OCI-LY7 (cell line): Measurements from ENCODE around the gene NCS1. TPM values are rescaled to one million over a fixed set of nuclear protein-coding genes. Genes with fewer than 3 reads are reported as not detected.

Source experiments
- BruUV-seq: library from RNA; stranded (reverse); fragments of 400-500 nt; replicated peaks from 2 replicates; lab custom pipeline; 2021; lab: Mats Ljungman, UMichigan
- CTCF ChIA-PET: fragments of 300-600 bp; sonication (Branson Sonifier 250); formaldehyde crosslinking; loops from one replicate; lab custom pipeline; 2022; ENCODE audit warnings: antibody characterized with exemption; ENCODE audit not compliant: unreplicated experiment; lab: Charles Lee
- POLR2A ChIA-PET: fragments of 300-600 bp; sonication (Branson Sonifier 250); formaldehyde crosslinking; loops from one replicate; lab custom pipeline; 2022; ENCODE audit warnings: antibody characterized with exemption; lab: Charles Lee
- DNase-seq: peaks from one replicate; pipeline ENCODE4 v3.0.0-alpha.2; 2015; ENCODE audit warnings: low spot score
- H2AFZ ChIP-seq: fragments of 200-600 bp; sonication (generic), shearing (Covaris generic); 2 replicates; pipeline ENCODE4 v1.6.1; 2014; ENCODE audit warnings: mild to moderate bottlenecking, antibody characterized with exemption, low read length, moderate library complexity
- H3K27ac ChIP-seq: fragments of 200-600 bp; sonication (generic); 2 replicates; pipeline ENCODE4 v1.5.1; 2014; ENCODE audit warnings: mixed run types, low read depth, mild to moderate bottlenecking, moderate library complexity, low read length, inconsistent platforms; ENCODE audit not compliant: poor library complexity, severe bottlenecking
- H3K36me3 ChIP-seq: fragments of 200-600 bp; sonication (generic); 2 replicates; pipeline ENCODE4 v1.6.1; 2014; ENCODE audit warnings: mild to moderate bottlenecking, antibody characterized with exemption, low read length, moderate library complexity, mixed read lengths; ENCODE audit not compliant: insufficient read depth
- H3K4me1 ChIP-seq: fragments of 200-600 bp; sonication (generic); 2 replicates; pipeline ENCODE4 v1.5.1; 2014; ENCODE audit warnings: mild to moderate bottlenecking, low read length; ENCODE audit not compliant: insufficient read depth, poor library complexity, severe bottlenecking
- H3K4me2 ChIP-seq: fragments of 200-600 bp; sonication (generic); 2 replicates; pipeline ENCODE4 v1.6.1; 2014; ENCODE audit warnings: mild to moderate bottlenecking, low read length
- H3K4me3 ChIP-seq: fragments of 200-600 bp; sonication (generic); 2 replicates; pipeline ENCODE4 v1.5.1; 2014; ENCODE audit warnings: mild to moderate bottlenecking, low read depth, low read length; ENCODE audit not compliant: poor library complexity, severe bottlenecking
- H3K79me2 ChIP-seq: fragments of 200-600 bp; sonication (generic); 2 replicates; pipeline ENCODE4 v1.6.1; 2016; ENCODE audit warnings: low read depth, mild to moderate bottlenecking, low read length, moderate library complexity, mixed read lengths; ENCODE audit not compliant: insufficient read depth
- H3K9me2 ChIP-seq: fragments of 200-600 bp; sonication (generic); 2 replicates; pipeline ENCODE4 v1.6.1; 2016; ENCODE audit warnings: mild to moderate bottlenecking, low read length, mixed read lengths; ENCODE audit not compliant: insufficient read depth
- H3K9me3 ChIP-seq: fragments of 200-600 bp; sonication (generic); 2 replicates; pipeline ENCODE4 v1.6.1; 2014; ENCODE audit warnings: mild to moderate bottlenecking, mixed run types, low read length, mixed read lengths
- H4K20me1 ChIP-seq: fragments of 200-600 bp; sonication (generic); 2 replicates; pipeline ENCODE4 v1.6.1; 2014; ENCODE audit warnings: mild to moderate bottlenecking, antibody characterized with exemption, low read length, moderate library complexity, mixed read lengths; ENCODE audit not compliant: insufficient read depth
- EZH2phosphoT487 ChIP-seq: fragments of 200-600 bp; sonication (generic); IDR thresholded peaks from 2 replicates; pipeline ENCODE4 v1.6.1; 2018; ENCODE audit warnings: low read depth, borderline replicate concordance, mild to moderate bottlenecking, mixed run types, antibody characterized with exemption, low read length, moderate library complexity, mixed read lengths
- intact Hi-C: fragments of 100-400 bp; cut with micrococcal nuclease; formaldehyde crosslinking; loops from one replicate; pipeline ENCODE4 v1.10.0; 2022; ENCODE audit not compliant: unreplicated experiment
- total RNA-seq, 2 experiments: library from RNA; depleted of rRNA in 1 of 2; stranded (reverse); fragments of >200 nt in 1 of 2; shearing (Covaris generic) in 1 of 2; gene quantifications; 2 replicates each; pipeline ENCODE4 v1.2.3, GENCODE V29; 2014 to 2022
- TF ChIP-seq, protein P1 (sequence below): fragments of 200-600 bp; sonication (generic); conservative IDR thresholded peaks from 2 replicates; pipeline ENCODE4 v1.5.1; 2014; ENCODE audit warnings: mild to moderate bottlenecking, antibody characterized with exemption, low read length, moderate library complexity, mixed read lengths

NCS1 gene
- total RNA-seq, 2 experiments from 2014 or later, result not detected

DNA sequence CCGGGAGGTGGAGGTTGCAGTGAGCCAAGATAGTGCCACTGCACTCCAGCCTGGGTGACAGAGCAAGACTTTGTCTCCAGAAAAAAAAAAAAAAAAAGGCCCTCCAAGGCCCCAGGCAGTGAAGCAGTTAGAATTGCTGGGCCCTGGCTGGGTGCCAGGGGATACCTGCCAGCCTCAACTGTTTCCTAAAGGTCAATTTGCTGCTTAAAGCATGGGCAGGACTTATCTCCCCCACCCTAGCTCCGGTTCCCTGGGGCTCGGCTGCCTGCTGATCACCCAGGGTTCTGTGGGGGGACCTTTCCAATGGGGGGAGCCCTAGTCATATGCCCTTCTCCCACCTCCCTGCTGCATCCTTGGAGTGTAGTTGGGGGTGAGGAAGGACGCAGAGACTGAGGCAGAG, 25.7 kb downstream of the NCS1 start:
- no peak for DNase-seq
- intact Hi-C loops, result no loop called here
- H3K4me2 ChIP-seq, result no peak overlapping the region
- H4K20me1 ChIP-seq, result no peaks in the 10 kb centered on the region
- CTCF ChIA-PET, result no interaction called here
- H3K4me1 ChIP-seq, result no peaks in the 10 kb centered on the region
- POLR2A ChIA-PET, result no interaction called here
- BruUV-seq, result no TSS peak
- no peaks in the 10 kb centered on the region for H3K9me2 ChIP-seq
- H3K36me3 ChIP-seq, result no peaks in the 10 kb centered on the region
- no peaks in the 10 kb centered on the region for H3K79me2 ChIP-seq
- no peak overlapping the region for H3K4me3 ChIP-seq
- no peaks in the 10 kb centered on the region for H3K9me3 ChIP-seq
- TF ChIP-seq, protein P1, sequence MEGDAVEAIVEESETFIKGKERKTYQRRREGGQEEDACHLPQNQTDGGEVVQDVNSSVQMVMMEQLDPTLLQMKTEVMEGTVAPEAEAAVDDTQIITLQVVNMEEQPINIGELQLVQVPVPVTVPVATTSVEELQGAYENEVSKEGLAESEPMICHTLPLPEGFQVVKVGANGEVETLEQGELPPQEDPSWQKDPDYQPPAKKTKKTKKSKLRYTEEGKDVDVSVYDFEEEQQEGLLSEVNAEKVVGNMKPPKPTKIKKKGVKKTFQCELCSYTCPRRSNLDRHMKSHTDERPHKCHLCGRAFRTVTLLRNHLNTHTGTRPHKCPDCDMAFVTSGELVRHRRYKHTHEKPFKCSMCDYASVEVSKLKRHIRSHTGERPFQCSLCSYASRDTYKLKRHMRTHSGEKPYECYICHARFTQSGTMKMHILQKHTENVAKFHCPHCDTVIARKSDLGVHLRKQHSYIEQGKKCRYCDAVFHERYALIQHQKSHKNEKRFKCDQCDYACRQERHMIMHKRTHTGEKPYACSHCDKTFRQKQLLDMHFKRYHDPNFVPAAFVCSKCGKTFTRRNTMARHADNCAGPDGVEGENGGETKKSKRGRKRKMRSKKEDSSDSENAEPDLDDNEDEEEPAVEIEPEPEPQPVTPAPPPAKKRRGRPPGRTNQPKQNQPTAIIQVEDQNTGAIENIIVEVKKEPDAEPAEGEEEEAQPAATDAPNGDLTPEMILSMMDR, result no peak
- no peak for TF ChIP-seq EZH2phosphoT487
- no peak overlapping the region for H3K27ac ChIP-seq
- H2AFZ ChIP-seq, result no peak overlapping the region

DNA sequence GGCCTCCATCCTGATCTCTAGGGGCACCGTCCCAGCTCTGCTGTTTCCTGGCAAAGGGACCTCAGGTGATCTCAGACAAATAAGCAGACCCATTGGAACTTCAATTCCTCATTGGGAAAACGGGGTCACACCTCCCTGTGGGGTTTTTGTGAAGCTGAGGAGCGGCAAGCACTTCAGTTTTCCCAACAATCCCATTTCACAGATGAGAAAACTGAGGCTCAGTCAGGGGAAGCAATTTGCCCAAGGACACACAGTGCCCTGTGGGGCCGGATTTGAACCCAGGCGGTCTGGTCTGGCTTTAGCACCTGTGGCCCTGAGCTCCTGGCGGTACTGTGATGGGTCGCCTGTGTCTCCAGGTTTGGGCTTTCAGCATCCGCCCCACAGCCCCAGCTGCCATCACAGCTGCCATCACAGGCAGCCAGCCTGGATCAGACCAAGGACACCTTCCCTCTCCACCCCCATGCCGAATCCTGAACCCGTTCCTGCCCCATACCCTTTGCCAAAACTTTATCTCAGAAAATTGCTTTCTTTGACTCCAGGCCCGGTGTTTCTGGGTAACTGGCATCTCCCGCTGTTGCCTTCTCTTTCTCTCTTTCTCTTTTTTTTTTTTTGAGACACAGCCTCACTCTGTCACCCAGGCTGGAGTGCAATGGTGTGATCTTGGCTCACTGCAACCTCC, 26.4 kb downstream of the NCS1 start:
- Histone ChIP-seq H3K36me3 (no peaks in the 10 kb centered on the region), H3K9me2 (no peaks in the 10 kb centered on the region), H3K9me3 (no peaks in the 10 kb centered on the region), H3K79me2 (no peaks in the 10 kb centered on the region), H3K4me1 (no peaks in the 10 kb centered on the region), H3K4me2 (no peak overlapping the region), H3K4me3 (no peak overlapping the region), H2AFZ (no peak overlapping the region), H4K20me1 (no peaks in the 10 kb centered on the region), H3K27ac (no peak overlapping the region)
- intact Hi-C loops, result no loop called here
- TF ChIP-seq, protein P1, result no peak
- TF ChIP-seq EZH2phosphoT487, result no peak
- ChIA-PET CTCF (no interaction called here), POLR2A (no interaction called here)
- no peak for DNase-seq
- no TSS peak for BruUV-seq

DNA sequence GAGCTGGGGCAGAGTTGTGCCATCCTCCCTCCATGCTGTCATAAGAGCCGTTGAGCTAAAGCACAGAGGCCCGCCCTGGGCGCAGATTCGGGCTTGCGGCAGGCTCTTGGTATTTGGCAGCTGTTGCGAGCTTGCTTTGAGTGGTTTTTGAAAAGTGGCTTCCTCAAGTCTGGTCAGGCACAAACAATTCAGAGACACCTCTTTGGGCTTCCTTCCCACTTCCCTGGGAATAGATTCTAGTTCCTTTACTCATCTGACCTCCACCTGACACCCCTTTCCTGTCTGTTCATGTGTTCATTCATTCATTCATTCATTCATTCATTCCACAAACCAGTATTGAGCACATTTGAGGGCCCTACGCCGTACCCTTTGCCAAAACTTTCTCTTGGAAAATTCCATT, 27.4 kb downstream of the NCS1 start:
- no peak overlapping the region for H3K4me3 ChIP-seq
- no peak overlapping the region for H3K4me2 ChIP-seq
- H3K9me3 ChIP-seq, result no peaks in the 10 kb centered on the region
- no peaks in the 10 kb centered on the region for H4K20me1 ChIP-seq
- no peaks in the 10 kb centered on the region for H3K36me3 ChIP-seq
- intact Hi-C loops, result no loop called here
- H2AFZ ChIP-seq, result no peak overlapping the region
- no peaks in the 10 kb centered on the region for H3K79me2 ChIP-seq
- ChIA-PET POLR2A (interaction anchor here (0.7 kb wide), 1 partner anchor 56 kb away, joined by 3 read pairs; no protein-coding TSS in a partner anchor), CTCF (no interaction called here)
- TF ChIP-seq, protein P1, result no peak
- no peak for TF ChIP-seq EZH2phosphoT487
- no TSS peak for BruUV-seq
- no peaks in the 10 kb centered on the region for H3K4me1 ChIP-seq
- no peaks in the 10 kb centered on the region for H3K9me2 ChIP-seq
- H3K27ac ChIP-seq, result no peak overlapping the region
- no peak for DNase-seq
